Hepatocyte (in vitro differentiated cells): Measurements from ENCODE around the gene BEND7. TPM values are rescaled to one million over a fixed set of nuclear protein-coding genes. Genes with fewer than 3 reads are reported as not detected.

ENCODE experiments used
- DNase-seq: peaks from one replicate; pipeline ENCODE4 v3.0.0-alpha.2; 2016; ENCODE audit warnings: low spot score
- H2AFZ ChIP-seq: fragments of 200-600 bp; sonication (generic); 2 replicates; pipeline ENCODE4 v1.6.0; 2016; ENCODE audit warnings: antibody characterized with exemption, mild to moderate bottlenecking
- H3K27ac ChIP-seq: fragments of 200-600 bp; sonication (generic); 2 replicates; pipeline ENCODE4 v1.5.1; 2016; ENCODE audit warnings: mild to moderate bottlenecking
- H3K27me3 ChIP-seq: fragments of 200-600 bp; sonication (generic); 2 replicates; pipeline ENCODE4 v1.6.1; 2016
- H3K36me3 ChIP-seq: fragments of 200-600 bp; sonication (generic); replicated peaks from 2 replicates; pipeline ENCODE4 v1.5.1; 2016; ENCODE audit warnings: low read depth; ENCODE audit not compliant: insufficient read depth
- H3K4me1 ChIP-seq: fragments of 200-600 bp; sonication (generic); 2 replicates; pipeline ENCODE4 v1.5.1; 2016; ENCODE audit warnings: mild to moderate bottlenecking, moderate library complexity; ENCODE audit not compliant: insufficient read depth
- H3K4me2 ChIP-seq: fragments of 200-600 bp; sonication (generic); 2 replicates; pipeline ENCODE4 v1.6.0; 2016
- H3K4me3 ChIP-seq: fragments of 200-600 bp; sonication (generic); 2 replicates; pipeline ENCODE4 v1.5.1; 2016; ENCODE audit warnings: mild to moderate bottlenecking
- H3K79me2 ChIP-seq: fragments of 200-600 bp; sonication (generic); 2 replicates; pipeline ENCODE4 v1.6.0; 2017; ENCODE audit warnings: mild to moderate bottlenecking
- H3K9me2 ChIP-seq: fragments of 200-600 bp; sonication (generic); replicated peaks from 2 replicates; pipeline ENCODE4 v1.6.0; 2017; ENCODE audit warnings: mild to moderate bottlenecking; ENCODE audit not compliant: insufficient read depth
- H3K9me3 ChIP-seq: fragments of 200-600 bp; sonication (generic); 2 replicates; pipeline ENCODE4 v1.5.1; 2016; ENCODE audit warnings: low read depth, mild to moderate bottlenecking
- H4K20me1 ChIP-seq: fragments of 200-600 bp; sonication (generic); 2 replicates; pipeline ENCODE4 v1.6.0; 2016; ENCODE audit warnings: mild to moderate bottlenecking; ENCODE audit not compliant: insufficient read depth, poor library complexity, severe bottlenecking
- EZH2 ChIP-seq: fragments of 200-600 bp; sonication (generic); IDR thresholded peaks from 2 replicates; pipeline ENCODE4 v1.6.1; 2016; ENCODE audit warnings: antibody characterized with exemption, mild to moderate bottlenecking, borderline replicate concordance
- EZH2phosphoT487 ChIP-seq: fragments of 200-600 bp; sonication (generic); IDR thresholded peaks from one replicate; pipeline ENCODE4 v1.6.1; 2018; ENCODE audit warnings: antibody characterized with exemption, mild to moderate bottlenecking, low read depth, moderate library complexity; ENCODE audit not compliant: unreplicated experiment, severe bottlenecking
- WGBS: methylation state at CpG from one replicate; pipeline ENCODE4 v1.1.6; 2016; ENCODE audit warnings: low lambda C conversion rate; ENCODE audit errors: missing lambda C conversion rate; 5-methylcytosine and 5-hydroxymethylcytosine counted together
- polyA plus RNA-seq: library from polyadenylated mRNA; unstranded; fragments of >200 nt; fragmentation: Nextera tagmentation; extraction: Ambion mirVana; gene quantifications from 2 replicates; pipeline ENCODE4 v1.2.1, GENCODE V29; 2016
- total RNA-seq: library from RNA; depleted of rRNA; stranded (reverse); fragments of >200 nt; gene quantifications from 2 replicates; pipeline ENCODE4 v1.2.3, GENCODE V29; 2014
- TF ChIP-seq, protein P1 (sequence below): fragments of 200-600 bp; sonication (generic); IDR thresholded peaks from 2 replicates; pipeline ENCODE4 v1.5.1; 2016; ENCODE audit warnings: antibody characterized with exemption, mild to moderate bottlenecking; ENCODE audit not compliant: poor library complexity

The BEND7 gene
- total and polyA plus RNA-seq, 2 experiments from 2014 or later: 7.6 to 8.2 TPM

DNA sequence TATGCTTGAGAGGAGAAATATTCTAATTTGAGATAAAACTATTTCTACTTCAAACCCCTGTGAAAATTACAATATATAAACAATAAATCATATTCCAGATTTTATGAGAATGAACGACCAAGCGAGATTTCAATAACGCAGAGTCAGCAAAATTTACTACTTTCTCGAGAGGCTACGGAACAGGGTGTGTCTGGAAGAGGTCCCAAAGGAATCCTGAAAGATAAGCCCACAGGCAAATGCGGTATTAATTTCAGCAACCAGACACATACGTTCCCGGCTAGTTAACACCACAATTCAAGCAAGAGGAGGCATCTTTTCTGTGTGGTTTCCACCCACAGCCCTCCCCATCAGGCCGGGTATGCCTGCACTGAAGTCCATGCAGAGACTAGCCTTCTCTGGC, 26.4 kb downstream of the BEND7 start:
- 72% methylated on average over 9 of the region's 9 CpGs for WGBS
- DNase-seq: no peak
- H3K79me2 ChIP-seq: no peaks in the 10 kb centered on the region
- no peaks in the 10 kb centered on the region for H3K9me3 ChIP-seq
- no peaks in the 10 kb centered on the region for H3K36me3 ChIP-seq
- H3K27ac ChIP-seq: no peak overlapping the region
- H3K9me2 ChIP-seq: no peaks in the 10 kb centered on the region
- H3K4me1 ChIP-seq: no peaks in the 10 kb centered on the region
- TF ChIP-seq EZH2: no peak
- TF ChIP-seq EZH2phosphoT487: no peak
- TF ChIP-seq, protein P1, sequence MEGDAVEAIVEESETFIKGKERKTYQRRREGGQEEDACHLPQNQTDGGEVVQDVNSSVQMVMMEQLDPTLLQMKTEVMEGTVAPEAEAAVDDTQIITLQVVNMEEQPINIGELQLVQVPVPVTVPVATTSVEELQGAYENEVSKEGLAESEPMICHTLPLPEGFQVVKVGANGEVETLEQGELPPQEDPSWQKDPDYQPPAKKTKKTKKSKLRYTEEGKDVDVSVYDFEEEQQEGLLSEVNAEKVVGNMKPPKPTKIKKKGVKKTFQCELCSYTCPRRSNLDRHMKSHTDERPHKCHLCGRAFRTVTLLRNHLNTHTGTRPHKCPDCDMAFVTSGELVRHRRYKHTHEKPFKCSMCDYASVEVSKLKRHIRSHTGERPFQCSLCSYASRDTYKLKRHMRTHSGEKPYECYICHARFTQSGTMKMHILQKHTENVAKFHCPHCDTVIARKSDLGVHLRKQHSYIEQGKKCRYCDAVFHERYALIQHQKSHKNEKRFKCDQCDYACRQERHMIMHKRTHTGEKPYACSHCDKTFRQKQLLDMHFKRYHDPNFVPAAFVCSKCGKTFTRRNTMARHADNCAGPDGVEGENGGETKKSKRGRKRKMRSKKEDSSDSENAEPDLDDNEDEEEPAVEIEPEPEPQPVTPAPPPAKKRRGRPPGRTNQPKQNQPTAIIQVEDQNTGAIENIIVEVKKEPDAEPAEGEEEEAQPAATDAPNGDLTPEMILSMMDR: no peak
- H3K4me2 ChIP-seq: no peak overlapping the region
- H3K4me3 ChIP-seq: no peak overlapping the region
- H4K20me1 ChIP-seq: no peaks in the 10 kb centered on the region
- H3K27me3 ChIP-seq: no peaks in the 10 kb centered on the region
- H2AFZ ChIP-seq: no peak overlapping the region

- WGBS: 94% methylated on average over 9 of the region's 9 CpGs
- Histone ChIP-seq H3K9me3 (no peaks in the 10 kb centered on the region), H3K4me2 (no peak overlapping the region), H2AFZ (no peak overlapping the region), H3K9me2 (no peaks in the 10 kb centered on the region), H3K27ac (no peak overlapping the region), H3K36me3 (no peaks in the 10 kb centered on the region), H3K79me2 (no peaks in the 10 kb centered on the region), H4K20me1 (no peaks in the 10 kb centered on the region), H3K4me3 (no peak overlapping the region), H3K27me3 (no peaks in the 10 kb centered on the region), H3K4me1 (no peaks in the 10 kb centered on the region)
- DNase-seq: no peak
- TF ChIP-seq, protein P1: no peak
- TF ChIP-seq EZH2phosphoT487: no peak
- TF ChIP-seq EZH2: no peak
Observed at GRCh38 chr10:13500201-13500600, 28.6 kb downstream of the BEND7 start.

GRCh38 chr10:13499150-13499549, 29.7 kb downstream of the BEND7 start:
- TF ChIP-seq, protein P1: no peak
- WGBS: 97% methylated on average over 5 of the region's 5 CpGs
- Histone ChIP-seq H3K9me2 (no peaks in the 10 kb centered on the region), H3K9me3 (no peaks in the 10 kb centered on the region), H4K20me1 (no peaks in the 10 kb centered on the region), H3K27me3 (no peaks in the 10 kb centered on the region), H3K4me2 (no peak overlapping the region), H2AFZ (no peak overlapping the region), H3K4me3 (no peak overlapping the region), H3K36me3 (no peaks in the 10 kb centered on the region), H3K27ac (no peak overlapping the region), H3K4me1 (no peaks in the 10 kb centered on the region), H3K79me2 (no peaks in the 10 kb centered on the region)
- no peak for DNase-seq

DNA sequence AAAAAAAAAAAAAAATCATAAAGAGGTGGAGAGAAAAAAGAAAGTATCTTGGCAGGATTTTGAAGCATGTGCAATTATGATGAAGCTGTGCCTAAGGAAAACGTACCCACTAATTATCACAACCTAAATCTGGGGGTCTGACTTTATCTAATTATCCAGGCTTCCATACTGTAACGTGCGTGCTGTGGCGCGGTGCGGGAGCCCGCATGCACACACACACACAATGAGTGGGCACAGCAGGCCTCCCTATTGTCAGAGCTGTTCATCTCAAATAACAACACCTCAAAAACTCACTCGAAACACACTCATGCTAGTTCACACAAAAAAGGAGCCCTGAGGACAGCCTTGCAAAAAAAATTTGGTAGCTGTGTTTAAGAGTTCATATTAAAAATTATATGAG, 31.9 kb downstream of the BEND7 start:
- no peaks in the 10 kb centered on the region for H3K9me2 ChIP-seq
- no peaks in the 10 kb centered on the region for H3K79me2 ChIP-seq
- H4K20me1 ChIP-seq: no peaks in the 10 kb centered on the region
- 98% methylated on average over 8 of the region's 8 CpGs for WGBS
- no peak overlapping the region for H3K27ac ChIP-seq
- DNase-seq: no peak
- no peak overlapping the region for H2AFZ ChIP-seq
- no peaks in the 10 kb centered on the region for H3K27me3 ChIP-seq
- H3K4me1 ChIP-seq: no peaks in the 10 kb centered on the region
- H3K4me2 ChIP-seq: no peak overlapping the region
- H3K36me3 ChIP-seq: no peaks in the 10 kb centered on the region
- H3K9me3 ChIP-seq: no peaks in the 10 kb centered on the region
- TF ChIP-seq EZH2: no peak
- TF ChIP-seq, protein P1: no peak
- H3K4me3 ChIP-seq: no peak overlapping the region
